HepG2 (cell line): Measurements from ENCODE around the gene ENG. TPM values are rescaled to one million over a fixed set of nuclear protein-coding genes. Genes with fewer than 3 reads are reported as not detected.
A peak's percentile ranks its signal among the peaks of the same experiment; 100 is the strongest.

ENCODE experiments used
- CCAR2 ChIP-seq: fragments of 200-400 bp; formaldehyde crosslinking; optimal IDR thresholded peaks from 2 replicates; pipeline ENCODE3; 2018; ENCODE audit warnings: low read depth, mild to moderate bottlenecking, low read length, moderate library complexity
- CREB1 ChIP-seq, 2 experiments: fragments of 450-650 bp in 1 of 2; IDR thresholded peaks; 2 replicates each; pipeline ENCODE4 v1.6.1; 2016 to 2017; ENCODE audit warnings: control low read depth in 1 of 2, mild to moderate bottlenecking in 1 of 2, missing compliant biosample characterization in 1 of 2, missing genetic modification characterization in 1 of 2
- MAFK ChIP-seq, 2 experiments: IDR thresholded peaks in 1 of 2; conservative IDR thresholded peaks in 1 of 2; 2 replicates each; pipeline ENCODE4 v1.6.1; 2011; ENCODE audit warnings: improper control_type of control experiment in 2 of 2, low read length in 2 of 2
- MXD4 ChIP-seq: IDR thresholded peaks from 2 replicates; pipeline ENCODE4 v1.6.1; 2016; ENCODE audit warnings: mild to moderate bottlenecking, missing biosample characterization, missing genetic modification reagents
- PHF5A ChIP-seq: IDR thresholded peaks from one replicate; pipeline ENCODE4 v1.6.1; 2018; ENCODE audit warnings: low read depth, missing genetic modification reagents; ENCODE audit not compliant: unreplicated experiment
- REST ChIP-seq, 2 experiments: IDR thresholded peaks; 2 replicates each; pipeline ENCODE4 v1.6.1; 2011 to 2012; ENCODE audit warnings: low read length in 2 of 2, borderline replicate concordance in 1 of 2, low read depth in 1 of 2, mild to moderate bottlenecking in 1 of 2, moderate library complexity in 1 of 2
- SKI ChIP-seq: fragments of 450-650 bp; IDR thresholded peaks from one replicate; pipeline ENCODE4 v1.6.1; 2018; ENCODE audit warnings: mild to moderate bottlenecking; ENCODE audit not compliant: partially characterized antibody
- THAP9 ChIP-seq: sonication (generic); formaldehyde crosslinking; IDR thresholded peaks from 2 replicates; pipeline ENCODE4; 2020; ENCODE audit warnings: missing genetic modification reagents, mild to moderate bottlenecking, borderline replicate concordance
- polyA plus RNA-seq, 8 experiments: library from polyadenylated mRNA; depleted of rRNA in 3 of 8; stranded (reverse) in 7 of 8; unstranded in 1 of 8; fragments of >200 nt; fragmentation: Illumina TruSeq in 4 of 8; extraction: Trizol in 4 of 8; gene quantifications; 2 replicates each; pipeline versions ENCODE4 v1.2.1 to v1.2.3, GENCODE V29; 2011 to 2016; ENCODE audit warnings: low read depth in 4 of 8, missing spikeins in 1 of 8, mixed read lengths in 1 of 8; ENCODE audit not compliant: insufficient read depth in 1 of 8
- total RNA-seq, 5 experiments: library from RNA; depleted of rRNA; stranded (reverse); fragments of >200 nt; fragmentation: Illumina TruSeq; extraction: Trizol; gene quantifications; 2 replicates each; pipeline ENCODE4 v1.2.3, GENCODE V29; 2016; ENCODE audit warnings: low read depth in 1 of 5
- TF ChIP-seq, protein P1 (sequence below): sonication (generic); formaldehyde crosslinking; IDR thresholded peaks from 2 replicates; pipeline ENCODE4 v1.9.0; 2021; ENCODE audit warnings: missing genetic modification reagents, mild to moderate bottlenecking, borderline replicate concordance
- TF ChIP-seq, protein P2 (sequence below): IDR thresholded peaks from 2 replicates; pipeline ENCODE4 v1.6.1; 2012; ENCODE audit warnings: low read length, improper control_type of control experiment
- TF ChIP-seq, protein P3 (sequence below): IDR thresholded peaks from 2 replicates; pipeline ENCODE4 v1.6.1; 2016; ENCODE audit warnings: low read depth

ENG gene
- total and polyA plus RNA-seq, 2 of the 13 experiments (the other 11 are each of a cell fraction or from before 2014, with no cell fraction given): 0.02 to 1.1 TPM

DNA sequence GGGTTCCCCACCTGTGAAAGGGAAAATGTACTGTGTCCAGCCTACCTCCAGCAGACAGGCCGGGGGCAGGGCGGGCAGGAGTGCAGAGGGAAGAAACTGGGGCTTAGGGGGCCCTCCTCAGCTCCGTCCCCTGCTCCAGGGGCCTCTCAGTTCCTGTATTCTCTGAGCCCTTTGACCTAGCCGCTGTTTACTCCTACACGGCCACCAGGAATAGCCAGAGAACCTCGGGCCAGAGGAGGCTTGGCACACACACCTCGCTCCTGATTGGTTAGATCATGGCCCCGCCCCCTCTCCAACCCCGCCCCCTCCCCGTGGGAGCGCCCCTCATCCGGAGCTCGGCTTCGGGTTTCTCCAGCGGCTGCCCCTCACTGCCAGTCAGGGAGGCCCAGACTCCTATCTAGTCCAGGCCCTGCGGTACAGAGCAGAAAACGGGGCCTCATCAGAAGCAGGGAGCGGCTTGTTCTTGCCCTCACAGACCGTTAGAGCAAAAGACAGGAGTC lies 42.8 kb upstream of the ENG start (continued):
- TF ChIP-seq THAP9 (CRISPR knock-in tag): no peak; the same call in 1 of the 2 replicates
- no peak for TF ChIP-seq MAFK (conservative IDR thresholded peaks at IDR 0.05 in 1 of 2, IDR thresholded peaks at IDR 0.05 in 1 of 2; ENCODE audit: low read length in 2 of 2)
- TF ChIP-seq, protein P1, sequence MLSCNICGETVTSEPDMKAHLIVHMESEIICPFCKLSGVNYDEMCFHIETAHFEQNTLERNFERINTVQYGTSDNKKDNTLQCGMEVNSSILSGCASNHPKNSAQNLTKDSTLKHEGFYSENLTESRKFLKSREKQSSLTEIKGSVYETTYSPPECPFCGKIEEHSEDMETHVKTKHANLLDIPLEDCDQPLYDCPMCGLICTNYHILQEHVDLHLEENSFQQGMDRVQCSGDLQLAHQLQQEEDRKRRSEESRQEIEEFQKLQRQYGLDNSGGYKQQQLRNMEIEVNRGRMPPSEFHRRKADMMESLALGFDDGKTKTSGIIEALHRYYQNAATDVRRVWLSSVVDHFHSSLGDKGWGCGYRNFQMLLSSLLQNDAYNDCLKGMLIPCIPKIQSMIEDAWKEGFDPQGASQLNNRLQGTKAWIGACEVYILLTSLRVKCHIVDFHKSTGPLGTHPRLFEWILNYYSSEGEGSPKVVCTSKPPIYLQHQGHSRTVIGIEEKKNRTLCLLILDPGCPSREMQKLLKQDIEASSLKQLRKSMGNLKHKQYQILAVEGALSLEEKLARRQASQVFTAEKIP (CRISPR knock-in tag): no peak
- peak; percentile 31; the same call in 1 of the 2 replicates for TF ChIP-seq MXD4 (CRISPR knock-in tag)
- no peak for TF ChIP-seq PHF5A (CRISPR knock-in tag)
- TF ChIP-seq, protein P2, sequence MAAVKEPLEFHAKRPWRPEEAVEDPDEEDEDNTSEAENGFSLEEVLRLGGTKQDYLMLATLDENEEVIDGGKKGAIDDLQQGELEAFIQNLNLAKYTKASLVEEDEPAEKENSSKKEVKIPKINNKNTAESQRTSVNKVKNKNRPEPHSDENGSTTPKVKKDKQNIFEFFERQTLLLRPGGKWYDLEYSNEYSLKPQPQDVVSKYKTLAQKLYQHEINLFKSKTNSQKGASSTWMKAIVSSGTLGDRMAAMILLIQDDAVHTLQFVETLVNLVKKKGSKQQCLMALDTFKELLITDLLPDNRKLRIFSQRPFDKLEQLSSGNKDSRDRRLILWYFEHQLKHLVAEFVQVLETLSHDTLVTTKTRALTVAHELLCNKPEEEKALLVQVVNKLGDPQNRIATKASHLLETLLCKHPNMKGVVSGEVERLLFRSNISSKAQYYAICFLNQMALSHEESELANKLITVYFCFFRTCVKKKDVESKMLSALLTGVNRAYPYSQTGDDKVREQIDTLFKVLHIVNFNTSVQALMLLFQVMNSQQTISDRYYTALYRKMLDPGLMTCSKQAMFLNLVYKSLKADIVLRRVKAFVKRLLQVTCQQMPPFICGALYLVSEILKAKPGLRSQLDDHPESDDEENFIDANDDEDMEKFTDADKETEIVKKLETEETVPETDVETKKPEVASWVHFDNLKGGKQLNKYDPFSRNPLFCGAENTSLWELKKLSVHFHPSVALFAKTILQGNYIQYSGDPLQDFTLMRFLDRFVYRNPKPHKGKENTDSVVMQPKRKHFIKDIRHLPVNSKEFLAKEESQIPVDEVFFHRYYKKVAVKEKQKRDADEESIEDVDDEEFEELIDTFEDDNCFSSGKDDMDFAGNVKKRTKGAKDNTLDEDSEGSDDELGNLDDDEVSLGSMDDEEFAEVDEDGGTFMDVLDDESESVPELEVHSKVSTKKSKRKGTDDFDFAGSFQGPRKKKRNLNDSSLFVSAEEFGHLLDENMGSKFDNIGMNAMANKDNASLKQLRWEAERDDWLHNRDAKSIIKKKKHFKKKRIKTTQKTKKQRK: no peak
- no peak for TF ChIP-seq REST (IDR thresholded peaks at IDR 0.05; ENCODE audit: borderline replicate concordance in 1 of 2, low read depth in 1 of 2, low read length in 2 of 2)
- TF ChIP-seq CCAR2: no peak
- no peak for TF ChIP-seq SKI
- TF ChIP-seq, protein P3, sequence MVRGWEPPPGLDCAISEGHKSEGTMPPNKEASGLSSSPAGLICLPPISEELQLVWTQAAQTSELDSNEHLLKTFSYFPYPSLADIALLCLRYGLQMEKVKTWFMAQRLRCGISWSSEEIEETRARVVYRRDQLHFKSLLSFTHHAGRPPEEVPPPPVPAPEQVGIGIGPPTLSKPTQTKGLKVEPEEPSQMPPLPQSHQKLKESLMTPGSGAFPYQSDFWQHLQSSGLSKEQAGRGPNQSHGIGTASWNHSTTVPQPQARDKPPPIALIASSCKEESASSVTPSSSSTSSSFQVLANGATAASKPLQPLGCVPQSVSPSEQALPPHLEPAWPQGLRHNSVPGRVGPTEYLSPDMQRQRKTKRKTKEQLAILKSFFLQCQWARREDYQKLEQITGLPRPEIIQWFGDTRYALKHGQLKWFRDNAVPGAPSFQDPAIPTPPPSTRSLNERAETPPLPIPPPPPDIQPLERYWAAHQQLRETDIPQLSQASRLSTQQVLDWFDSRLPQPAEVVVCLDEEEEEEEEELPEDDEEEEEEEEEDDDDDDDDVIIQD (CRISPR knock-in tag): no peak
- TF ChIP-seq CREB1 (IDR thresholded peaks at IDR 0.05): no peak
- TF ChIP-seq CREB1 (CRISPR knock-in tag; IDR thresholded peaks at IDR 0.05): no peak
